Sigmoid colon (tissue), 7 donors: ENCODE results near the gene PSME1. TPM values are rescaled to one million over a fixed set of nuclear protein-coding genes. Genes with fewer than 3 reads are reported as not detected.

ENCODE experiments used
- DNase-seq: peaks from one replicate; pipeline ENCODE4 v3.0.0-alpha.2; 2019
- H3K27ac ChIP-seq, 4 donors: fragments of 200-600 bp; sonication (generic); one replicate each; pipeline ENCODE4 v1.5.1; 2016 to 2019; ENCODE audit warnings: mild to moderate bottlenecking in 1 of 4
- H3K27me3 ChIP-seq, 3 donors: fragments of 200-600 bp; sonication (generic); one replicate each; pipeline ENCODE4 v1.5.1; 2019; ENCODE audit warnings: mild to moderate bottlenecking in 1 of 3
- H3K36me3 ChIP-seq, 4 donors: fragments of 200-600 bp; sonication (generic); one replicate each; pipeline ENCODE4 v1.5.1; 2016 to 2019
- H3K4me1 ChIP-seq, 4 donors: fragments of 200-600 bp; sonication (generic); one replicate each; pipeline ENCODE4 v1.5.1; 2017 to 2019
- H3K4me3 ChIP-seq, 4 donors: fragments of 200-600 bp; sonication (generic); one replicate each; pipeline ENCODE4 v1.5.1; 2017 to 2019; ENCODE audit warnings: mild to moderate bottlenecking in 2 of 4, moderate library complexity in 1 of 4
- H3K9me3 ChIP-seq, 4 donors: fragments of 200-600 bp in 3 of 4; sonication (generic) in 3 of 4; one replicate each; pipeline versions ENCODE4 v1.5.1 to v1.6.1; 2013 to 2019
- EP300 ChIP-seq, 4 donors: sonication (generic); formaldehyde crosslinking; IDR thresholded peaks; one replicate each; pipeline ENCODE4 v1.6.1; 2017; ENCODE audit warnings: antibody characterized with exemption in 4 of 4
- POLR2A ChIP-seq, 2 donors: fragments of 450-650 bp; IDR thresholded peaks; one replicate each; pipeline ENCODE4 v1.6.1; 2016; ENCODE audit warnings: antibody characterized with exemption in 2 of 2, mild to moderate bottlenecking in 2 of 2, moderate library complexity in 2 of 2
- POLR2AphosphoS5 ChIP-seq, 4 donors: sonication (generic); formaldehyde crosslinking; IDR thresholded peaks; one replicate each; pipeline ENCODE4 v1.6.1; 2017; ENCODE audit warnings: antibody characterized with exemption in 4 of 4
- WGBS, 2 donors: extraction: QIAGEN DNeasy Blood & Tissue Kit; methylation state at CpG; one replicate each; pipeline ENCODE4 v1.1.7; 2013; 5-methylcytosine and 5-hydroxymethylcytosine counted together
- intact Hi-C: fragments of 100-400 bp; cut with DNase I; formaldehyde crosslinking; loops from one replicate; pipeline ENCODE4 v1.15.1; 2023
- polyA plus RNA-seq, 3 donors: library from polyadenylated mRNA; stranded (reverse); fragments of 200-250 nt; gene quantifications; one replicate each; pipeline ENCODE4 v1.2.3, GENCODE V29; 2013
- total RNA-seq, 4 donors: library from RNA; depleted of rRNA; stranded (reverse); fragments of >200 nt; gene quantifications; one replicate each; pipeline ENCODE4 v1.1.0, GENCODE V29; 2016
- TF ChIP-seq, protein P1 (sequence below), 4 experiments: fragments of 450-650 bp in 3 of 4; fragments of 200-600 bp in 1 of 4; IDR thresholded peaks; one replicate each; pipeline ENCODE4 v1.5.1; 2016 to 2019; ENCODE audit warnings: antibody characterized with exemption in 4 of 4, mild to moderate bottlenecking in 3 of 4, moderate library complexity in 2 of 4
- donor health status: healthy with polysubstance abuse.
- donor health status: Bipolar disorder and iron deficiency.
- donor health status: healthy.

PSME1 gene
- total and polyA plus RNA-seq, 7 donors = 129 to 438 (median 186) TPM

DNA sequence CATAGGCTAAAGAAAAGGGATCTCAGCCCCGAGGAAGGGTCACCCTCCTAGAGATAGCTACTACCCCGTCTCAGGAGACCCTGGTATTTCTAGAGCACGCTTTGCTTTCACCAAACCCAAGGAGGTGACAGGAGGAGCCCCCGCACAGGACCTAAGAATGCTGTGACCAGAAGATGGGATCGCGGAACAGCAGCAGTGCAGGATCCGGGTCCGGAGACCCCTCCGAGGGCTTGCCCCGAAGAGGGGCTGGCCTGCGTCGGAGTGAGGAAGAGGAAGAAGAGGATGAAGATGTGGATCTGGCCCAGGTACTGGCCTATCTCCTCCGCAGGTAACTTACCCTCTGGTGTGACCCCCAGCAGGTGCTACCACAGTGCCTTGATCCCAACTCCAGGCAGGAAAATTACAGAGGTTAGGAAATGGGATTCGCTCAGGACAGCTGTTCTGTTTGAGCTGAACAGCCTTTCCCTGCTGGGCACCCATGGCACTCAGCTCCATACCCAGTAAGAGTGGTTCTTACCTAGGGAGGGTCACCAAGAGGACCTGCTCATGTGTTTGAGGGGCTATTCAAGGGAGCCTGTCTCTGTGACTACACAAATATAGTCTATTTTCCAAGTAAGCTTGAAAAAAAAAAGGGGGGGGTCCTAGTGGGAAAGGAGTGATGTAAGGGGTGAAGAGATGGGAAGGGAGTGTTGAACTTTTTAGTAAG is 20.4 kb upstream of the PSME1 start:
- Histone ChIP-seq H3K4me1 (peaks cover 0 to 19% (median 18%) of the 10 kb centered on the region in 4 donors), H3K27ac (peak overlapping the region; percentile 95 to 99 (median 98)), H3K27me3 (no peaks in the 10 kb centered on the region), H3K9me3 (no peaks in the 10 kb centered on the region), H3K4me3 (peak overlapping the region; percentile 66 to 85 (median 74)), H3K36me3 (peaks cover 9 to 38% (median 26%) of the 10 kb centered on the region in 4 donors)
- no peak for TF ChIP-seq EP300 (IDR thresholded peaks at IDR 0.05)
- no peak for DNase-seq
- 1 to 3% methylated on average over 14 of the region's 14 CpGs for WGBS, 2 donors
- intact Hi-C loops = loop anchor here (2.0 to 10.0 kb wide), 2 partner anchors 21 to 561 kb away; partner anchors contain the start of genes PSME1, THTPA and ZFHX2

DNA sequence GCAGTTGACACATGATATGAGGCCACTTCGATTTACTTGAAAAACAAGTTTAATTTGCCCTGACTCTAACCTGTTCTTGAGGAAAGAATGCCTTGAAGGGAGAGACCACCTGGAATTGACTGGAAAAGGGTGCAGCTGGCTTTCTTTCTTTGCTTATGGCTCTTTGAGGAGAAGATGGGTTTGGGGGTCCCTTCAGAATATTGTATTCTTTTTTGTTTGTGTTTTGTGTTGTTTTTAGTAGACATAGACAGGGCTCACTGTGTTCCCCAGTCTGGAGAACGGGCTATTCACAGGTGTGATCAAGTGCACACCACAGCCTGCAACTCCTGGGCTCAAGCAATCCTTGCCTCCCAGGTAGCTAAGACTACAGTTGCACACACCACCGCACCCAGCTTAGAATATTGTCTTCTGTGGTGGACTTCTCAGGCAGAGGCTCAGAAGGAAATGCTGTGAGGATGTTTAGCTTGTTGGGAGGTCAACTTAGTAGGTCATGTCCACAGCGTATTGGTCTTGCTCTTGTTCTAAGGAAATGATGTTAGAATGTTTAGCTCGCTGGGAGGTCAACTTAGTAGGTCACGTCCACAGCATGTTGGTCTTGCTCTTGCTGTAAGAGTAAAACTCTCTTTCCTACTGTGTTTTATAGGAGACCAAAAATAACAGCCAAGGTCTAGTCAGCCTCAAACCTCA is 19.7 kb upstream of the PSME1 start:
- H3K4me3 ChIP-seq = peak overlapping the region in 2 of 4 donors; percentile 67 to 85
- WGBS, 2 donors = 67 to 85% methylated on average over 6 of the region's 6 CpGs
- H3K4me1 ChIP-seq = peaks cover 0 to 19% (median 18%) of the 10 kb centered on the region in 4 donors
- no peak overlapping the region for H3K27ac ChIP-seq
- TF ChIP-seq POLR2A (IDR thresholded peaks at IDR 0.05) = no peak
- TF ChIP-seq EP300 (IDR thresholded peaks at IDR 0.05) = no peak
- TF ChIP-seq POLR2AphosphoS5 (IDR thresholded peaks at IDR 0.05) = no peak
- TF ChIP-seq, protein P1, sequence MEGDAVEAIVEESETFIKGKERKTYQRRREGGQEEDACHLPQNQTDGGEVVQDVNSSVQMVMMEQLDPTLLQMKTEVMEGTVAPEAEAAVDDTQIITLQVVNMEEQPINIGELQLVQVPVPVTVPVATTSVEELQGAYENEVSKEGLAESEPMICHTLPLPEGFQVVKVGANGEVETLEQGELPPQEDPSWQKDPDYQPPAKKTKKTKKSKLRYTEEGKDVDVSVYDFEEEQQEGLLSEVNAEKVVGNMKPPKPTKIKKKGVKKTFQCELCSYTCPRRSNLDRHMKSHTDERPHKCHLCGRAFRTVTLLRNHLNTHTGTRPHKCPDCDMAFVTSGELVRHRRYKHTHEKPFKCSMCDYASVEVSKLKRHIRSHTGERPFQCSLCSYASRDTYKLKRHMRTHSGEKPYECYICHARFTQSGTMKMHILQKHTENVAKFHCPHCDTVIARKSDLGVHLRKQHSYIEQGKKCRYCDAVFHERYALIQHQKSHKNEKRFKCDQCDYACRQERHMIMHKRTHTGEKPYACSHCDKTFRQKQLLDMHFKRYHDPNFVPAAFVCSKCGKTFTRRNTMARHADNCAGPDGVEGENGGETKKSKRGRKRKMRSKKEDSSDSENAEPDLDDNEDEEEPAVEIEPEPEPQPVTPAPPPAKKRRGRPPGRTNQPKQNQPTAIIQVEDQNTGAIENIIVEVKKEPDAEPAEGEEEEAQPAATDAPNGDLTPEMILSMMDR (IDR thresholded peaks at IDR 0.05) = no peak
- intact Hi-C loops = loop anchor here (10.0 kb wide), 1 partner anchor 561 kb away; the partner anchor contains the start of genes THTPA and ZFHX2
- H3K9me3 ChIP-seq = no peaks in the 10 kb centered on the region
- H3K36me3 ChIP-seq = peaks cover 13 to 45% (median 33%) of the 10 kb centered on the region in 4 donors
- DNase-seq = peak; percentile 21
- no peaks in the 10 kb centered on the region for H3K27me3 ChIP-seq

DNA sequence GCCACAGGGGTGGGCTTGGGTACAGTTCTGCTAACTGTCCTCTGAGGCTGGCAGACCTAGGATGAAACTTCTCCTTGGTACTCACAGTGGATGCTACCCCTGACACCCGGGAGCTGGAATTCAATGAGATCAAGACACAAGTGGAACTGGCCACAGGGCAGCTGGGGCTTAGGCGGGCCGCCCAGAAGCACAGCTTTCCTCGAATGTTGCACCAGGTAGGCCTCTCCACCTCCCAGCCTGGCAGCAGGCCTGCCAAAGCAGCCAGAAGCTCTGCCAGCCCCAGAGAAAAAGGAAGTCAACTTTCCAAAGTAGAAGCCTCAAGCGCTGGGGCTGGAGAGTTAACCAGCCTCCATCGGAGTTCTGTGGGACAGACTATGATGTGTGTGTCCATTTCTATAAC is 18.8 kb upstream of the PSME1 start:
- Histone ChIP-seq H3K27me3 (no peaks in the 10 kb centered on the region), H3K4me3 (no peak overlapping the region), H3K9me3 (no peaks in the 10 kb centered on the region), H3K27ac (no peak overlapping the region), H3K36me3 (peaks cover 13 to 53% (median 39%) of the 10 kb centered on the region in 4 donors), H3K4me1 (peaks cover 0 to 19% (median 18%) of the 10 kb centered on the region in 4 donors)
- intact Hi-C loops = loop anchor here (10.0 kb wide), 1 partner anchor 562 kb away; the partner anchor contains the start of genes THTPA and ZFHX2
- 88 to 97% methylated on average over 6 of the region's 6 CpGs for WGBS, 2 donors
- DNase-seq = no peak
- TF ChIP-seq, protein P1 (IDR thresholded peaks at IDR 0.05) = no peak
- TF ChIP-seq EP300 (IDR thresholded peaks at IDR 0.05) (no peak), POLR2AphosphoS5 (IDR thresholded peaks at IDR 0.05) (no peak), POLR2A (IDR thresholded peaks at IDR 0.05) (no peak)

- Histone ChIP-seq H3K36me3 (peaks cover 24 to 77% (median 49%) of the 10 kb centered on the region in 4 donors), H3K4me1 (peaks cover 0 to 14% (median 12%) of the 10 kb centered on the region in 4 donors), H3K4me3 (no peak overlapping the region), H3K9me3 (no peaks in the 10 kb centered on the region), H3K27ac (no peak overlapping the region), H3K27me3 (no peaks in the 10 kb centered on the region)
- WGBS, 2 donors = 97% methylated on average over 6 of the region's 6 CpGs
- intact Hi-C loops = loop anchor here (10.0 kb wide), 1 partner anchor 565 kb away; the partner anchor contains the start of genes THTPA and ZFHX2
- no peak for TF ChIP-seq POLR2A (IDR thresholded peaks at IDR 0.05)
- TF ChIP-seq EP300 (IDR thresholded peaks at IDR 0.05) = no peak
- no peak for TF ChIP-seq POLR2AphosphoS5 (IDR thresholded peaks at IDR 0.05)
- TF ChIP-seq, protein P1 (IDR thresholded peaks at IDR 0.05) = no peak
- no peak for DNase-seq
These were observed 16.3 kb upstream of the PSME1 start for GRCh38 chr14:24119691-24120090.

DNA sequence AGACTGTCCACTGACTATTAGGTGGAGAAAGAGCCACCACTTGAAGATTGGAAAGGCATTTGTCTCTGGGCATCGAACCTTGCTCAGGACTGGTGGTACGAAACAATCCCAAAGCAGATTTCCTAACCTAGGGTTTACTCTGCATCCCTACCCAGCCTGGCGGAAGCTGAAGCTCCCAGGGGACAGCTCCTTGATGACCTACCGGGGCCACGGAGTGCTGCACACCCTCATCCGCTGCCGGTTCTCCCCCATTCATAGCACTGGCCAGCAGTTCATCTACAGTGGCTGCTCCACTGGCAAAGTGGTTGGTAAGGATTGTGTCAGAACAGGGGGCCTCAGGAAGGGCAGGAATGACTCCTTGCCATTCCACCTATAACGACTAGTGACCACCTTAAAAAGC is 14.8 kb upstream of the PSME1 start:
- 96 to 97% methylated on average over 8 of the region's 8 CpGs for WGBS, 2 donors
- DNase-seq = no peak
- no peaks in the 10 kb centered on the region for H3K27me3 ChIP-seq
- no peak overlapping the region for H3K4me3 ChIP-seq
- TF ChIP-seq, protein P1 (IDR thresholded peaks at IDR 0.05) = no peak
- no peak for TF ChIP-seq EP300 (IDR thresholded peaks at IDR 0.05)
- no peak for TF ChIP-seq POLR2AphosphoS5 (IDR thresholded peaks at IDR 0.05)
- no peak for TF ChIP-seq POLR2A (IDR thresholded peaks at IDR 0.05)
- no peaks in the 10 kb centered on the region for H3K9me3 ChIP-seq
- no peak overlapping the region for H3K27ac ChIP-seq
- peaks cover 24 to 77% (median 49%) of the 10 kb centered on the region in 4 donors for H3K36me3 ChIP-seq
- intact Hi-C loops = no loop called here
- H3K4me1 ChIP-seq = peaks cover 0 to 7% (median 2%) of the 10 kb centered on the region in 4 donors
